ENCODE data around the gene CAMTA1. TPM values are rescaled to one million over a fixed set of nuclear protein-coding genes. Genes with fewer than 3 reads are reported as not detected.

The CAMTA1 gene
- total and polyA plus RNA-seq, 2 experiments from 2014 or later, result 213 to 341 TPM

DNA sequence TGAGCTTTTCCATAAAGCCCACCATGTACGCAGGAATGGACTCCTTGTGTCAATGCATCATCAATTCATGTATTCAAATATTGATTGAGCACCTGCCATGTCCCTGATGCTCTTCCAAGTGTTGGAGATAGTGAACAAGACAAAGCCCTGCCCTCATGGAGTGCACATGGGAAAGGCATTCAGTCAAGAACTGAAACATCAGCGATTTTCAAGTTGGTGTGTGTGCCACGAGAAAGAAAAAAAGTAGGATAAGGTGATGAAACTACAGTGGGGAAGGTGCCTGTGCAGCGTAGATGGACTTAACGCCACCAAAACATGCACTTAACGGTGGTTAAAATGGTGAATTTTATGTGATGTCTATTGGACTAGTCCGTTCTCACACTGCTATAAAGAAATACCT is 553.2 kb downstream of the CAMTA1 start:
- DNase-seq (ENCODE audit: low read depth in 1 of 2, low spot score in 1 of 2), result no peak
- Histone ChIP-seq H3K4me1 (ENCODE audit: low read depth) (peaks cover 9% of the 10 kb centered on the region), H3K4me3 (no peak overlapping the region), H3K27ac (no peak overlapping the region), H3K9me3 (ENCODE audit: low read depth) (no peaks in the 10 kb centered on the region), H3K36me3 (no peaks in the 10 kb centered on the region), H3K27me3 (no peaks in the 10 kb centered on the region)
- TF ChIP-seq, protein P1, sequence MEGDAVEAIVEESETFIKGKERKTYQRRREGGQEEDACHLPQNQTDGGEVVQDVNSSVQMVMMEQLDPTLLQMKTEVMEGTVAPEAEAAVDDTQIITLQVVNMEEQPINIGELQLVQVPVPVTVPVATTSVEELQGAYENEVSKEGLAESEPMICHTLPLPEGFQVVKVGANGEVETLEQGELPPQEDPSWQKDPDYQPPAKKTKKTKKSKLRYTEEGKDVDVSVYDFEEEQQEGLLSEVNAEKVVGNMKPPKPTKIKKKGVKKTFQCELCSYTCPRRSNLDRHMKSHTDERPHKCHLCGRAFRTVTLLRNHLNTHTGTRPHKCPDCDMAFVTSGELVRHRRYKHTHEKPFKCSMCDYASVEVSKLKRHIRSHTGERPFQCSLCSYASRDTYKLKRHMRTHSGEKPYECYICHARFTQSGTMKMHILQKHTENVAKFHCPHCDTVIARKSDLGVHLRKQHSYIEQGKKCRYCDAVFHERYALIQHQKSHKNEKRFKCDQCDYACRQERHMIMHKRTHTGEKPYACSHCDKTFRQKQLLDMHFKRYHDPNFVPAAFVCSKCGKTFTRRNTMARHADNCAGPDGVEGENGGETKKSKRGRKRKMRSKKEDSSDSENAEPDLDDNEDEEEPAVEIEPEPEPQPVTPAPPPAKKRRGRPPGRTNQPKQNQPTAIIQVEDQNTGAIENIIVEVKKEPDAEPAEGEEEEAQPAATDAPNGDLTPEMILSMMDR (IDR thresholded peaks at IDR 0.05; ENCODE audit: low read depth, low read length), result no peak

DNA sequence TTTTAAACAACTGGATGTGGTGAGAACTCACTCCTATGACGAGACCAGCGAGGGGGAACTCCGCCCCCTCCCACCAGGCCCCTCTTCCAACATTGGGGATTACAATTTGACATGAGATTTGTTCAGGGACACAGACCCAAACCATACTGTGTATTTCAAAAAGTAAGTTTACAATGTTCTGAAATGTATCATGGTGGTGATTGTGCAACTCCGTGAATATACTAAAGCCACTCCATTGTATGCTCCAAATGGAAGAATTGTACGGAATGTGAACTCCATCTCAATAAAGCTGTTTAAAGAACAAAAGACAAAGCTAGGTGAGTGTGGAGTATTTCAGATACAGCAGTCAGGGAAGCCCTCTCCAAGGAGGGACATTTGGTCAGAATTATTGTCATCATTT is 553.8 kb downstream of the CAMTA1 start:
- no peaks in the 10 kb centered on the region for H3K9me3 ChIP-seq (ENCODE audit: low read depth)
- DNase-seq (ENCODE audit: low read depth in 1 of 2, low spot score in 1 of 2), result no peak
- peaks cover 9% of the 10 kb centered on the region for H3K4me1 ChIP-seq (ENCODE audit: low read depth)
- no peak overlapping the region for H3K27ac ChIP-seq
- H3K27me3 ChIP-seq, result no peaks in the 10 kb centered on the region
- TF ChIP-seq, protein P1 (IDR thresholded peaks at IDR 0.05; ENCODE audit: low read depth, low read length), result no peak
- H3K36me3 ChIP-seq, result no peaks in the 10 kb centered on the region
- no peak overlapping the region for H3K4me3 ChIP-seq

DNA sequence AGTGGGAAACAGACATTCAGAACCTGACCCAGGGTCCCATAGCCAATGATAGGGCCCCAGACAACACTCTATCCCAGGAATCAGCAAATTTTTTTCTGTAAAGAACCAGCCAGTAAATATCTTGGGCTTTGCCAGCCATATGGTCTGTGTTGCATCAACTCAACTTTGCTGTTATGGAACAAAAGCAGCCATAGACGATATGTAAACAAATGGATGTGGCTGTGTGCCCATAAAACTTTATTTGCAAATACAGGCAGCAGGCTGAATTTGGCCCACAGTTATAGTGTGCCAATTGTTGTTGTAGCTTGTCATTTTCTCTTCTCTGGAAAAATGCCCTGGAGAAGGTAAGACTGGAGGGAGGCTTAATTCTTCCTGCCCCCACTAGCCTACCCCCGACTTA is 554.7 kb downstream of the CAMTA1 start:
- no peaks in the 10 kb centered on the region for H3K36me3 ChIP-seq
- TF ChIP-seq, protein P1 (IDR thresholded peaks at IDR 0.05; ENCODE audit: low read depth, low read length), result no peak
- peak in 1 of 2 donors; percentile 8 for DNase-seq (ENCODE audit: low read depth in 1 of 2, low spot score in 1 of 2)
- H3K27ac ChIP-seq, result no peak overlapping the region
- no peaks in the 10 kb centered on the region for H3K27me3 ChIP-seq
- no peak overlapping the region for H3K4me3 ChIP-seq
- H3K4me1 ChIP-seq (ENCODE audit: low read depth), result no peaks in the 10 kb centered on the region
- no peaks in the 10 kb centered on the region for H3K9me3 ChIP-seq (ENCODE audit: low read depth)

DNA sequence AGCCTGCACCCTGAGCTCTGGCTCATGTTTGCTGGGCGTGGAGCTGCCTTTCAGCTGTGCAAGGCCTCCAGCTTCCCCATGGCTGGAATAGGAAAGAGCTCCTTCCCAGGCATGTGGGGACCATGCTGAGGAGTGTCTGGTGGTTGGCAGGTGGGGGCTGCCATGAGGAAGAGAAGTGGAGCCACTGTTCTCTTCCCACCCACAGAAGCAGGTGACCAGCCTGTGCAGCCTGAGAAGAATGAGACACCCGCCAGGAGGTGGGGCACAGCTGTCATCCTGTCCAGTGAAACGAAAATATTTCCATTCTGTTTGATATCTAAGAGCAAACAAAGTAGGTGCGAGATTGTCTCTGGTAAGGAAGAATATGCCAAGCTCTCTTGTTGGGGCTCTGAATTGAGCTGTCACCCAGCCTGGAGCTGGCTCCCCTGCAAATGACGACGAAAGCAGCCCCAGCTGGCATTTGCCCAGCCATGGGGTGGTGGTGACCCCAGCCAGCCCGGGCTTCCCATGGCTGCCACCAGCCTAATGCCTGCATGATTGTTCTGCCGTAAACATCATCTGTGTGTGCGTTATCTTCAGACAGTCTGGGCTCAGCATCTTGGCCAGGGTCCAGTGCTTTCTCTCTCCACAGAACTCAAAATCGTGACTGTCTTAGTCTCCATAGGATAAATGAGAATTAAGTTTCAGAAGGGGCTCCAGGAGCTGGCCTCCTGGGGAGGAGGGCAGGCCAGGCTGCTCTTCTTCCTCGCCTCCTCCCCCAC is 556.1 kb downstream of the CAMTA1 start:
- DNase-seq (ENCODE audit: low read depth in 1 of 2, low spot score in 1 of 2), result peak in 1 of 2 donors; percentile 49
- H3K27me3 ChIP-seq, result no peaks in the 10 kb centered on the region
- peaks cover under 1% of the 10 kb centered on the region for H3K4me1 ChIP-seq (ENCODE audit: low read depth)
- TF ChIP-seq, protein P1 (IDR thresholded peaks at IDR 0.05; ENCODE audit: low read depth, low read length), result no peak
- no peak overlapping the region for H3K4me3 ChIP-seq
- H3K36me3 ChIP-seq, result no peaks in the 10 kb centered on the region
- no peak overlapping the region for H3K27ac ChIP-seq
- H3K9me3 ChIP-seq (ENCODE audit: low read depth), result no peaks in the 10 kb centered on the region

DNA sequence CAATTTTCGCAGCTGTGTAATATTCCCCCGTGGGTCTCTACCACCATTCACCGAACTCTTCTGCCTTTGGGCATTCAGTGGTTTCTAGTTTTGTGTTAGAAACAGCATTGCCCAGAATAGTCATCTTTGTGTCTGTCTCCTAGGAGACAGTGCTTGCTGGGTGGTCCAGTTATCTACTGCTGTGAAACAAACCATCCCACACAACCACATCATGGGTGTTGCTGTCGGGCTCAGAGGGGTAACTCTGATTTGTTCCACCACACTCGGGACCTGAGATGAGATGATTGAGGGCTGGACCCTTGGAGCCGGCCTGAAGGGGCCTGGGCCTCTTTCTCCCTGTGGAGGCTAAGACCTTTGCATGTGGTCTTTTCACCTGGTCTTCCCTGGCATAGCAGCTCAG is 558.6 kb downstream of the CAMTA1 start:
- peak in 1 of 2 donors; percentile 3 for DNase-seq (ENCODE audit: low read depth in 1 of 2, low spot score in 1 of 2)
- TF ChIP-seq, protein P1 (IDR thresholded peaks at IDR 0.05; ENCODE audit: low read depth, low read length), result no peak
- Histone ChIP-seq H3K4me1 (ENCODE audit: low read depth) (peaks cover 12% of the 10 kb centered on the region), H3K27me3 (no peaks in the 10 kb centered on the region), H3K36me3 (no peaks in the 10 kb centered on the region), H3K4me3 (no peak overlapping the region), H3K9me3 (ENCODE audit: low read depth) (no peaks in the 10 kb centered on the region), H3K27ac (no peak overlapping the region)

All from cardiac muscle cell (in vitro differentiated cells and primary cell).